Medulla oblongata (tissue), 1 donor: ENCODE measurements around the gene CDC40.
"Not testable (repeated sequence)": the region's sequence is repeated elsewhere in the genome, so short reads cannot be mapped to it uniquely, and the experiment has no call there.

Experiments
- DNase-seq: peaks from one replicate; pipeline ENCODE4 v3.0.0-alpha.2; 2015; ENCODE audit errors: extremely low spot score

Gene CDC40

DNA sequence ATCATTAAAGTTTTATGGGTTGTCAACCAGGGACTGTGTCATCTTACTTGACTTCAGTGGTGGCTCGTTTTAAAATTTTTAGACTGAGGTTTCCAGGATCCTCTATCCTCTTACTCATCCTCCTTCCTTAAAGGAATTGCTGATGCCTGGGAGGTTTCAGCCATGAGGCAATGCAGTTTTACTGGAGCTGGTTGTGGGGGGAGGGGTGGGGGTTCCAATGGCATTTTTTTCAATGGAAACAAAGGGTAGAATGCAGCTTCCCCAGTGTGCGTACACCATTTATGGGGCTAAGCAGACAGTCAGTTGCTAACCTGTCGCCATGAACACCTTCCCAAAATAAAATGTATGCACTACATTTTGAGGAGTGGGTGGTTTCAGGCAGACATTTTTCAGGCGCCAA, 89.9 kb downstream of the CDC40 start:
- no peak for DNase-seq

GRCh38 chr6:110271732-110272022, 91.5 kb downstream of the CDC40 start:
- DNase-seq, result no peak

DNA sequence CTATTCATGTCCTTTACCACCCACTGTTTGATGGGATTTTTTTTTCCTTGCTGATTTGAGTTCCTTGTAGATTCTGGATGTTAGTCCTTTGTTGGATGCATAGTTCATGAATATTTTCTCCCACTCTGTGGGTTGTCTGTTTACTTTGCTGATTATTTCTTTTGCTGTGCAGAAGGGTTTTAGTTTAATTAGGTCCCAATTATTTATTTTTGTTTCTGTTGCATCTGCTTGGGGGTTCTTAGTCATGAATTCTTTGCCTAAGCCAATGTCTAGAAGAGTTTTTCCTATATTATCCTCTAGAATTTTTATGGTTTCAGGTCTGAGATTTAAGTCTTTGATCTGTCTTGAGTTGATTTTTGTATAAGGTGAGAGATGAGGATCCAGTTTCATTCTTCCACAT, 92.6 kb downstream of the CDC40 start:
- not testable (repeated sequence) for DNase-seq

DNA sequence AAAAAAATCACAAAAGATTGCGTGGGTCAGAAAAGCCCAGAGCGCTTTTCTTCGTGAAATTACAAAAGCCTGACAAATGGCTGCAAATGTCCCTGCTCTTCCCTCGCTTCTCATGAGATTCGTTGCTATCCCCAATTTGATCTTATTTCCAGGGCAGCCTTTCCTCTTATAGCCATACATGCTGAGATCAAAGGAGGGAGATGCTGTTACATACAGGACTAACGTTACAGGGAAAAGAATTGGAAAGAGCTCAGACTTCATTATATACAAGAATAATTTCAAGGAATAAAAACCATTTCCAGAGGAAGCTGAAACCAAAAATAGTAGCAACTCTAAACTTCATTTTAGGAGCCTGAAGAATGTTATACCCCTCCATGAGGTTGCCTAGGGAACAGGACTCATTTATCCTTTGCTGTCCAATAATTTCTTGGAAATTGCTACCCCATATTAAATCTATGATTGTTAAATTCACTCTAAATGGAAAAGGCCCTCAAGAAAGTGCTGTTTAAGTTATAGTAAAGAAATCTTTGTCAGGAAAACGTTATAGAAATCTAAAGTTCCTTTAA, 97.0 kb downstream of the CDC40 start:
- no peak for DNase-seq
